ENCODE results near the gene ARMH2.

- TF ChIP-seq CTCF (IDR thresholded peaks at IDR 0.05) (no peak), EZH2 (IDR thresholded peaks at IDR 0.05; ENCODE audit: borderline replicate concordance, insufficient read depth, low read depth, low read length, poor library complexity, severe bottlenecking) (no peak)
Observed at GRCh38 chr6:24757611-24758010, 41.1 kb downstream of the ARMH2 start.
